ENCODE data around the gene GALNS.

The GALNS gene, protein sequence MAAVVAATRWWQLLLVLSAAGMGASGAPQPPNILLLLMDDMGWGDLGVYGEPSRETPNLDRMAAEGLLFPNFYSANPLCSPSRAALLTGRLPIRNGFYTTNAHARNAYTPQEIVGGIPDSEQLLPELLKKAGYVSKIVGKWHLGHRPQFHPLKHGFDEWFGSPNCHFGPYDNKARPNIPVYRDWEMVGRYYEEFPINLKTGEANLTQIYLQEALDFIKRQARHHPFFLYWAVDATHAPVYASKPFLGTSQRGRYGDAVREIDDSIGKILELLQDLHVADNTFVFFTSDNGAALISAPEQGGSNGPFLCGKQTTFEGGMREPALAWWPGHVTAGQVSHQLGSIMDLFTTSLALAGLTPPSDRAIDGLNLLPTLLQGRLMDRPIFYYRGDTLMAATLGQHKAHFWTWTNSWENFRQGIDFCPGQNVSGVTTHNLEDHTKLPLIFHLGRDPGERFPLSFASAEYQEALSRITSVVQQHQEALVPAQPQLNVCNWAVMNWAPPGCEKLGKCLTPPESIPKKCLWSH

DNA sequence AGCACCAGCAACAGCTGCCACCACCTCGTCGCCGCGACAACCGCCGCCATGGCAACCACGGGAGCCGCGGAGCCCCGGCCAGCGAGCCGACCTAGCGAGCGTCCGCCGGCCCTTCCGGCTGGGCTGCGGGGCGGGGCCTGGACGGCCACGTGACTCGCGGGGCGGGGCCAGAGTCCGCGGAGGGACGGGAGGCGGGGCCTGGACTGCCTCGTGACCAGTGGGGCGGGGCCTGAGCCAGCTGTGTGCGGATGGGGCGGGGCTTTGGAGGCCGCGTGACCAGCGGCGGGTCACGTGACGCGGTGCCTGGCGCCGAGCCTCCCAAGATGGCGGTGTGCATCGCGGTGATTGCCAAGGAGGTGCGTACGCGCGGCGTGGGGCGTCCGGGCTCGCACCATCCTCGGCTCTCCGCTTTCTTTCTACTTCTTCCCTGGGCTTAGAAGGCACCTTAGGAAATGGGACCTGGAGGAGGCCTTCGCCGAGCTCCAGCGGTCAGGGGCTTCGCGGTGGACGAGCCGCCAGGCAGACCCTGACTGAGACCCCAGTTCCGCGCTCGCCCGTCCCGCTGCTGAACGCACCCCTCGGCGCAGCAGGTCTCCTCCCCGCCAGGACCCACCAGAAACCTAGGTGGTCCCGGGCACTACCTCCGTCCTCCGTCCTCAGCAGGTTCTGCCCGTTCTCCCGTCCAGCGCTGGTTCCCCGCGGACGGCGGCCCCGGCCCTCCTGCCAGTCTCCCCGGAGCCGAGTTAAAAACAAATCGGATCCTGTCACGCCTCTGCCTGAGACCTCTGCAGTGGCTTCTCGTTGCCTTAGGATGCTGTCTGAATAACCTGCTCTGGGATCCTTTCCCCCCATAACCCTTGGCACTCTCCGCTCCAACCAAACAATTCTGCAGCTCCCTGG, at the start of gene GALNS, which contains the start of gene TRAPPC2L:
Gene GALNS, minus strand, starts transcription at position 120 of the 900 bp plus-strand sequence. Its CDS starts 70 bp downstream, at position 50.
Gene TRAPPC2L, plus strand, starts transcription at position 300 of the 900 bp plus-strand sequence. Its CDS starts 24 bp downstream, at position 324.
- Mint-ChIP-seq H3K9me3 (no peaks in the 10 kb centered on the region), H3K27ac (peak within 1 kb of the TSS; percentile 96), H3K36me3 (ENCODE audit: low read depth) (peaks cover 50% of the 10 kb centered on the region), H3K4me3 (peak within 1 kb of the TSS; percentile 98), H3K27me3 (no peaks in the 10 kb centered on the region), H3K4me1 (ENCODE audit: low read depth) (peaks cover 33% of the 10 kb centered on the region)
- peak; percentile 99 for DNase-seq

DNA sequence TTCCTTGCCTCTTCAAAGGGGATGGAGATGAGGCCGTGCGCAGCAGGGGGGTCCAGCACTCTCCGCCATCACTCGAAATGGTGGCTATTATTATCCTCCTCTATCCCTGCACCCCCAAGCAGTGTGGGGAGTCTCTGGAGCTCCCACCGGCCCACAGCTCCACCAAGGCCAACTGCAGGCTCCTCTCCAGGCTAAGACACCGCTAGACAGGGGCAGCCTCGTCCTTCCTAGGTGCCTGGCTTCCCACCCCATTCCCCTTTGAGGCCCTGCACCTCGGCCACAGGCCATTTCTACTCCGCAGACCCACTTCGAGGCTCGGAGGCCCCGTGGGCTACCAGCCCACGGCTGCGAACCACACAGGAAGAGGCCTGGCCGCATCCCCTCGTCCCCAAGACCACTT, 49.3 kb upstream of the GALNS start:
- H3K4me1 Mint-ChIP-seq (ENCODE audit: low read depth) = no peaks in the 10 kb centered on the region
- H3K4me3 Mint-ChIP-seq = no peak overlapping the region
- no peaks in the 10 kb centered on the region for H3K9me3 Mint-ChIP-seq
- no peaks in the 10 kb centered on the region for H3K27me3 Mint-ChIP-seq
- H3K27ac Mint-ChIP-seq = no peak overlapping the region
- no peaks in the 10 kb centered on the region for H3K36me3 Mint-ChIP-seq (ENCODE audit: low read depth)
- DNase-seq = no peak

DNA sequence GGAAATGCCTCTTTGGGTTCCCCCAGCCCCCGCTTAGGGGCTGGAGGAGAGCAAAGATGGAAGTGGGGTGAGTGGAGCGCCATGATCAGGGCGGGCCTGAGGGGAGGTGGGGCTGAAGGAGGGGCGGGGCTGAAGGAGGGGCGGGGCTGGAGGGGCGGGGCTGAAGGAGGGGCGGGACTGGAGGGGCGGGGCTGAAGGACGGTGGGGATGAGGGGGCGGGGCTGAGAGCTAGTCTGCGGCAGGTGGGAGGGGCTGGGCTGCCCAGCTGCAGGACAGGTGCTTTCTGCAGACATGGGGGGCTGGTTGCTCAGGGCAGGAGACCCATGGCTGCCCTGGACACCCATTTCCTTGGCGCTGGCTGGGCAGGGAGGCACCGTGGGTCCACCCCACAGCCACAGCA, 48.8 kb upstream of the GALNS start:
- DNase-seq = peak; percentile 37
- H3K4me1 Mint-ChIP-seq (ENCODE audit: low read depth) = no peaks in the 10 kb centered on the region
- no peak overlapping the region for H3K27ac Mint-ChIP-seq
- no peak overlapping the region for H3K4me3 Mint-ChIP-seq
- no peaks in the 10 kb centered on the region for H3K27me3 Mint-ChIP-seq
- H3K9me3 Mint-ChIP-seq = no peaks in the 10 kb centered on the region
- H3K36me3 Mint-ChIP-seq (ENCODE audit: low read depth) = no peaks in the 10 kb centered on the region

DNA sequence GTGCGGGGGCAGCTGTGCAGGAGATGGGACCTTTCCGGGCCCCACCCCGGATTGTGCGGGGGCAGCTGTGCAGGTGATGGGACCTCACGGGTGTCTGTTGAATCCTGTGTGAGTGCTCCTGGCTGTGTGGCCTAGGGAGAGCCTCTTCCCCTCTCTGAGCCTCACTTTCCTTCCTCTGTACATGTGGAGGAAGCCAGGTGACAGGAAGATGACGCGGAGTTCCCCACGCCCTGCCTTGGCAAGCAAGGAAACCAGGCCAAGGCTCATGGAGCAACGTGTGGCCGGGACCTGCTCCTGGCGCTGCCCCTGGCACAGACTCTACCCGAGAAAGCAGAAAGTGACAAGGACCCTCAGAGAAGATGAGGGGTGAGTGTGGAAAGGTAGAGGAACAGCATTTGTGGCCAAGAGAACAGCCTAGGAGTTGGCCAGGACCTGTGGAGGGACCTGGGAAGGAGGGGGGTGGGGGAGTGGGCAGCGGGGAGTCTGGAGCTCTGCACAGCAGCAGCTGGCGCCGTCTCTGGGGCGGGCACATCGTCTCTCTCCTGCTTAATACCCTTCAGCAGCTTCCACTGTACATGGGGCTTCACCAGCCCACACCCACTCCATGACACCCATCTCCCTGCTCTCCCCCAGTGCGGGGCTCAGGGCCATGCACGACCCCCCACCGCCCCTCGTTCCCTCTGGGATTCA, 48.1 kb upstream of the GALNS start:
- no peak overlapping the region for H3K27ac Mint-ChIP-seq
- H3K4me3 Mint-ChIP-seq = no peak overlapping the region
- DNase-seq = no peak
- no peaks in the 10 kb centered on the region for H3K9me3 Mint-ChIP-seq
- H3K27me3 Mint-ChIP-seq = no peaks in the 10 kb centered on the region
- H3K4me1 Mint-ChIP-seq (ENCODE audit: low read depth) = no peaks in the 10 kb centered on the region
- no peaks in the 10 kb centered on the region for H3K36me3 Mint-ChIP-seq (ENCODE audit: low read depth)

DNA sequence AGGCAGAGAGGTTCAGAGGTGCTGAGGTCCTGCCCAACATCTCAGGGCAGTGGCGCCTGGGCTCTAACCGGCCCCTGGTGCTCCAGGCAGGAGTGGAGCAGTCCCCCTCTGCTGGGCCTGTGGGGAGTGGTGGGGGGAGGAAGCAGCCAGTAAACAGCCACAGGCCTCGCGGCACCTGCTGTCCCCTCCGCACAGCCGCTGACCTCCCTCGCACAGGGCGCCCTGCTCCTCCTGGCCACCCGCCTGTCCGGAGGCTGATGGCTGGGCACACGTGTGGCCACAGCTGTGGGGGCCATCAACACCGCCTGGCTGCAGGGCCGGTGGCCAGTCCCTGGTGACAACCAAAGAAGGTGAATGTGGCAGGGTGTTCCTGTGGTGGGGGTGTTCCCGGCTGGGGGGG, 46.5 kb upstream of the GALNS start:
- H3K9me3 Mint-ChIP-seq = no peaks in the 10 kb centered on the region
- no peak overlapping the region for H3K27ac Mint-ChIP-seq
- no peak overlapping the region for H3K4me3 Mint-ChIP-seq

DNA sequence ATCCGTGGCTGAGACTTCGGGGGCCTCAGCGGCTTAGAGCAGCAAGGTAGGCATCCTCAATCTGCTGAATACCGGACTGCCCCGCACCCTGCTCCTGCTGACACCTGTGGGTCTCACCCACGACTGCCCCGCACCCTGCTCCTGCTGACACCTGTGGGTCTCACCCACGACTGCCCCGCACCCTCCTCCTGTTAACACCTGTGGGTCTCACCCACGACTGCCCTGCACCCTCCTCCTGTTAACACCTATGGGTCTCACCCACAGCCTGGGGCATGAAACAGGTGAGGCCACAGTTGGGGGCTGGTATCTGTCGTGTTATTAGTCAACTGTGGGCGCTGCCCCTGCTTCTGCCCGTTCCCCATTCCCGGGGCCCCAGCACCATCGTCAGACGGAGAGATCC, 46.0 kb upstream of the GALNS start:
- H3K27me3 Mint-ChIP-seq = no peaks in the 10 kb centered on the region
- no peak overlapping the region for H3K27ac Mint-ChIP-seq
- no peaks in the 10 kb centered on the region for H3K9me3 Mint-ChIP-seq
- no peaks in the 10 kb centered on the region for H3K36me3 Mint-ChIP-seq (ENCODE audit: low read depth)
- no peaks in the 10 kb centered on the region for H3K4me1 Mint-ChIP-seq (ENCODE audit: low read depth)
- no peak for DNase-seq
- H3K4me3 Mint-ChIP-seq = no peak overlapping the region

More for the DNA sequence above, 46.5 kb upstream of the GALNS start:
- no peaks in the 10 kb centered on the region for H3K27me3 Mint-ChIP-seq
- H3K4me1 Mint-ChIP-seq (ENCODE audit: low read depth) = no peaks in the 10 kb centered on the region
- DNase-seq = no peak
- no peaks in the 10 kb centered on the region for H3K36me3 Mint-ChIP-seq (ENCODE audit: low read depth)

DNA sequence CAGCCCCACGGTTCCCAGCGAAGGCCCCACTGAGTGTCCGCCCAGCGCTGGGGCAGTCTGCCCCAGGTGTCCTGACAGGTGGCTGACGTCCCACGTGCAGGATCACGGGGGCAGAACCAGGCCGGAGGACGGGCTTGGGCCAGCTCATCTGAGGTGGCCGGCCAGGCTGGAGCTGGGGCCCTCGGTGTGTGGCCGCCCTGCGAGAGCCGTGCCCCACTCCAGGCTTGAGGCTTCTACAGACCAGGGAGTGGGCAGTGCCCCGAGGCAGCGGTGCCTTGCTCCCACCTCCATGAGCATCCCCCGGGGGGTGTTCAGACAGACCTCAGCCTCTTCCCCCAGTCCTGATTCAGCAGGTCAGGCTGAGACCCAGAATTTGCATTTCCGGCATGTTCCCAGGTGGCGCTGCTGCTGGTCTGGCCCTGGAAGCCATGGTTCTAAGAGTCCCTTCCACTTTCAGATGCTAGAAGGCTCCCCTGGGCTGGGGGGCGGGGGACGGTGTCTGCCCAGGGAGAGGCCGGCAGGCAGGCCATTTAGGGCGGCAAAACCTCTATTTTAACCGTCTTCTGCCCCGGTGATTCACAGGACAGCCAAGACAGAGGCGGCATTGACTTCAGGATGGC, 45.1 kb upstream of the GALNS start:
- H3K27ac Mint-ChIP-seq = no peak overlapping the region
- no peak for DNase-seq
- H3K4me3 Mint-ChIP-seq = no peak overlapping the region
- H3K4me1 Mint-ChIP-seq (ENCODE audit: low read depth) = no peaks in the 10 kb centered on the region
- no peaks in the 10 kb centered on the region for H3K9me3 Mint-ChIP-seq
- no peaks in the 10 kb centered on the region for H3K27me3 Mint-ChIP-seq
- no peaks in the 10 kb centered on the region for H3K36me3 Mint-ChIP-seq (ENCODE audit: low read depth)

DNA sequence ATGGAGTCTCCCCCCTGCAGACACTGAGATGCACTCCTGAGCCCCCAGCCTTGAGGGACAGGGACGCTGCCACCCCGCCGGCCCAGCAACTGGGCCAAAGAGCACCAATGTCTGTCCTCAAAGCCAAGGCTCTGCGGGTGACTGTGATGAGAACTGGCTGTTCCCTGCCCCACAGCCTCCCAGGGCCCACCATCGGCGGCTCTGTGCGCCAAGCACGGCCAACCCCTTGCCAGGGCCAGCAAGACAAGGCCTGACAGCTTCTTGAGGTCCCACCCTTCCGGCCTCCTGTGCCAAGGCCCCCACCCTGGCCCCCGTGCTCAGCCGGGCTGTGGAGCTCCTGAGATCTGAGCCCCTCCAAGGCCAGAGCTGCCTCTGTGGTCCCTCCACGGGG, 43.9 kb upstream of the GALNS start:
- H3K27ac Mint-ChIP-seq = no peak overlapping the region
- no peak for DNase-seq
- no peaks in the 10 kb centered on the region for H3K9me3 Mint-ChIP-seq
- no peaks in the 10 kb centered on the region for H3K36me3 Mint-ChIP-seq (ENCODE audit: low read depth)
- no peaks in the 10 kb centered on the region for H3K4me1 Mint-ChIP-seq (ENCODE audit: low read depth)
- H3K27me3 Mint-ChIP-seq = no peaks in the 10 kb centered on the region
- H3K4me3 Mint-ChIP-seq = no peak overlapping the region

DNA sequence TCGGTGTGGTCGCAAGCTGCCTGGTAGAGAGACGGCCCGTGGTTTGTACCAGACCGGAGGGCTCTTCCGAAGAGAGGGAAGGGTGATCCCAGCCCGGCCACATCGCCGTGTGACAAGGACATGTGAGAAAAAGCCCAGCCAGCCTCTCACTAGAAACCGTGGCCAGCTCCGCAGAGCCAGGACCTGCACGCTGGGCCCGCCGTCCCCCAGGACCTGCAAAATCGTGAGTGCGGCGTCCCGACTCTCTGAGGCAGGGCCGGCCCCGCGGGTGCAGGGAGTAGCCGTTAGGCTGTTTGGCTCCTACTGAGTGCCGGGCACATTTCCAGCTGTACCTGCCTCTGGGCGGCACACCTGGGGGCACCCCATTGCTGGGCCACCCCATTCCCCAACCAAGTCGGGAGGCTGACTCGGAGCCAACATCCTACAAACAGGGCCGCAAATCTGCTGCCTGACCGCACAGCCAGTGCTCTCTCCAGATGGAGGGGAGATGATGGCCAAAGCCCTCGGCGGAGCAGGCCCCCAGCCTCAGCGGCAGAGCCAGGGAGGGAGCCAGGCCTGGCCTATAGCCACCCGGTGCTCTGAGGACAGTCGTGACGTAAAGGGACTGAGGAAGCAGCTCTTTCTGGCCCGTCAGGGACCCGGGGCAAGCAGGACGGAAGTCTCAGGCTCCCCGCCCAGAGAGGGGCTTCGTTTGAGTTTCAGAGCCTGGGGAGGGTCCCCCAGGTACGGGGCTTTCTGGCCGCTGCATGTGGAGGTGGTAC, 43.3 kb upstream of the GALNS start:
- no peaks in the 10 kb centered on the region for H3K4me1 Mint-ChIP-seq (ENCODE audit: low read depth)
- no peaks in the 10 kb centered on the region for H3K27me3 Mint-ChIP-seq
- H3K4me3 Mint-ChIP-seq = no peak overlapping the region

DNA sequence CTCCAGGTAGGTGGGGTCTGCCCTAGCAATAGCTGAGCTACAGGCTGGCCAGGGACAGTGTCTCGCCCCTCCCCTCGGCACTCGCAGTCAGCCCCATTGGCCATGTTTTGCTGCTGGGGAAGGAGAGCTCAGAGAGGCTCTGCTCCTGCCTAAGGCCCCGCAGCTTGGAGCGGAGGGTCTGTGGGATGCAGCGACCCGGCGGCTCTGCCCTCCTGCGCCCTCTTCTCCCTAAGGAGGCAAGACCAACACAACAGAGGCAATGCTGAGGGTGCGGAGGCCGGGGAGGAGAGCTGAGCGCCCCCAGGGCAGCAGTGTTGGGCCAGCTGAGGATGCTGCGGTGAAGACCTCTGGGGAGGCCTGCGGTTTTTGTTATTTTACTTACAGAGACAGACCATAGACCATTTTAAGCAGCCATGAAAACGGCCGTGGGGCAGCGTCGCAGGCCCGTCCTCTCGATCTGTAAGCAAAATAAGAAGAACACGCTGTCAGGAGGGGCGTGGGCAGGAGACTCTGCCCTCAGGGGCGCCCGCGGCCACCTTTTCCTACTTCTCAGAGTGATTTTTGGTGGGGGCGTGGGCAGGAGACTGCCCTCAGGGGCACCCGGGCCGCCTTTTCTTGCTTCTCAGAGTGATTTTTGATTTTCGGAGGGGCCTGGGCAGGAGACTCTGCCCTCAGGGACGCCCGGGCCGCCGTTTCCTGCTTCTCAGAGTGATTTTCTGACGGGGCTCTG, 41.1 kb upstream of the GALNS start:
- Mint-ChIP-seq H3K4me3 (no peak overlapping the region), H3K27ac (no peak overlapping the region), H3K36me3 (ENCODE audit: low read depth) (no peaks in the 10 kb centered on the region), H3K4me1 (ENCODE audit: low read depth) (no peaks in the 10 kb centered on the region), H3K9me3 (no peaks in the 10 kb centered on the region), H3K27me3 (no peaks in the 10 kb centered on the region)
- no peak for DNase-seq

More for the DNA sequence above, 43.3 kb upstream of the GALNS start:
- Mint-ChIP-seq H3K27ac (no peak overlapping the region), H3K36me3 (ENCODE audit: low read depth) (no peaks in the 10 kb centered on the region), H3K9me3 (no peaks in the 10 kb centered on the region)
- no peak for DNase-seq

DNA sequence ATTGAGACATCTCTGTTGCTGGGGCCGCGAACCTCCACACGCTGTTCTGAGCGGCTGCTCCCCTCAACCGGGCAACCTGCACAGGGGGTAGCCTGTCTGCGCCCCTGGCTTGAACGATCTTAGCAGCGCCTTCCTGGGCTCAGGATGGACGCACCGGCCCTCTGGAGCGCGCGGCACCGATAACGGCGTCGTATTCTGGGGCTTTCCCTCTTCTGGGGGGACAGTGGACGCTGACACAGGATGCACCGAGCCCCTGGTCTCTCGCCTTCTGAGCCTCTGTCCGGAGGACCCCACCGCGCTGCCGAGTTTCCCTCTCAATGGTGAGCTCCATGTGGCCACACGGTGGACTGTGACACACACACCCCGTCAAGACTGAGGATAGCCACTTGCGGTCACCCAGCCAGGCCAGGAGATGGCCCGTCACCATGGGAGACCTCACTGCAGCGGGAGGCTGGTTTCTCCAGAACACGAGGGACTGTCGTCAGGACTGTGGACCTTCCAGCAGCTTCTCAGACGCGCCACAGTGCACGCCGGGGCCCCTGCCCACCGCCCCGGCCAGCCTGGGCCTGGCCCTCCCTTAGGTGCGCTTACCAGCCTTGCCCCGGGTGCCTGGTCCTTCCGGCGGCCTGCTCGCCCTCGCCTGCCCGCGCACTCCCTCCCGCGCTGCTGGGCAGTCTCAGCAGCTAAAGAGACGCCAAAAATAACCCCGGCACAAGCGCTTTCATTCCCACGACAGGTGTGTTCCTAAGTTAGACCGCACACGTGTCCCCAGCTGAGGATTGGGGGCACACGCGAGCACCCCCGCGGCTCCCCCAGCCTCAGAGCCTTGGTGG, 39.7 kb upstream of the GALNS start:
- H3K27ac Mint-ChIP-seq = no peak overlapping the region
- no peaks in the 10 kb centered on the region for H3K4me1 Mint-ChIP-seq (ENCODE audit: low read depth)
- DNase-seq = no peak
- H3K27me3 Mint-ChIP-seq = no peaks in the 10 kb centered on the region
- H3K9me3 Mint-ChIP-seq = no peaks in the 10 kb centered on the region
- no peak overlapping the region for H3K4me3 Mint-ChIP-seq
- H3K36me3 Mint-ChIP-seq (ENCODE audit: low read depth) = no peaks in the 10 kb centered on the region

DNA sequence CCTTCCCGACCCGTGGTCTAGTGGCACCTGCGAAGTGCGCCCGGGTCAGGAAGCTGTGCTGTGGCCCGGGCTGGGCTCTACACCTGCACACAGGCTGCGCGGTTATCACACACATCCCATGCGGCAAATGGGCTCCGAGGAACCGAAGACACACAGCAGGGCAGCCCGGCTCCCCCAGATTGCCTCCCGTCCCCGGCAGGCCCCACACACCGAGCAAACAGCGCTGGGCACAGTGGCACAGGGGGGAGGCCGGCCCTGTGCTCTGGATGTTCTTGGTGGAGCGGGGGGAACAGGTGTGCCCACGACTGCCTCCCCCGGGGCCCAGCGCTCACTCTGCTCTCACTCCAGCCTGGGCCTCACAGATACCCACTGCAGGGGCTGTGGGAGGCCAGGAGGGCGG, 38.6 kb upstream of the GALNS start:
- Mint-ChIP-seq H3K27ac (no peak overlapping the region), H3K36me3 (ENCODE audit: low read depth) (no peaks in the 10 kb centered on the region), H3K4me1 (ENCODE audit: low read depth) (no peaks in the 10 kb centered on the region), H3K9me3 (no peaks in the 10 kb centered on the region), H3K4me3 (no peak overlapping the region), H3K27me3 (no peaks in the 10 kb centered on the region)
- no peak for DNase-seq
